ENCODE data around the gene CITED4.

CITED4 gene

GRCh38 chr1:40831001-40831732 lies 31.0 kb downstream of the CITED4 start:
- no peak for DNase-seq

GRCh38 chr1:40830419-40830943 lies 31.7 kb downstream of the CITED4 start:
- no peak for DNase-seq

GRCh38 chr1:40829631-40830245 lies 32.4 kb downstream of the CITED4 start:
- DNase-seq: no peak

GRCh38 chr1:40825996-40826395 lies 36.2 kb downstream of the CITED4 start:
- DNase-seq: no peak

GRCh38 chr1:40825435-40825788 lies 36.8 kb downstream of the CITED4 start:
- DNase-seq: no peak

- DNase-seq: no peak
These were observed 37.4 kb downstream of the CITED4 start for GRCh38 chr1:40824591-40825434.

- DNase-seq: no peak
These were observed 38.2 kb downstream of the CITED4 start for GRCh38 chr1:40823983-40824382.

- no peak for DNase-seq
These were observed 38.8 kb downstream of the CITED4 start for GRCh38 chr1:40823345-40823744.

GRCh38 chr1:40822890-40823289 lies 39.3 kb downstream of the CITED4 start:
- no peak for DNase-seq

- no peak for DNase-seq
These were observed 41.1 kb downstream of the CITED4 start for GRCh38 chr1:40820911-40821693.

- DNase-seq: no peak
These were observed 41.8 kb downstream of the CITED4 start for GRCh38 chr1:40820251-40820797.

GRCh38 chr1:40819101-40819500 lies 43.1 kb downstream of the CITED4 start:
- DNase-seq: no peak

- no peak for DNase-seq
These were observed 43.8 kb downstream of the CITED4 start for GRCh38 chr1:40818264-40818961.

- DNase-seq: no peak
These were observed 44.3 kb downstream of the CITED4 start for GRCh38 chr1:40817791-40818263.

GRCh38 chr1:40815420-40815819 lies 46.7 kb downstream of the CITED4 start:
- DNase-seq: no peak
